Erythroblast (primary cell): ENCODE data around the gene HAUS5.

Source experiments
- GATA1 ChIP-seq: IDR thresholded peaks from 2 replicates; pipeline ENCODE4 v1.6.1; 2011; ENCODE audit warnings: low read depth, mild to moderate bottlenecking, control low read depth, low read length, moderate library complexity
- POLR2A ChIP-seq: IDR thresholded peaks from 2 replicates; pipeline ENCODE4 v1.6.1; 2011; ENCODE audit warnings: mild to moderate bottlenecking, low read length

DNA sequence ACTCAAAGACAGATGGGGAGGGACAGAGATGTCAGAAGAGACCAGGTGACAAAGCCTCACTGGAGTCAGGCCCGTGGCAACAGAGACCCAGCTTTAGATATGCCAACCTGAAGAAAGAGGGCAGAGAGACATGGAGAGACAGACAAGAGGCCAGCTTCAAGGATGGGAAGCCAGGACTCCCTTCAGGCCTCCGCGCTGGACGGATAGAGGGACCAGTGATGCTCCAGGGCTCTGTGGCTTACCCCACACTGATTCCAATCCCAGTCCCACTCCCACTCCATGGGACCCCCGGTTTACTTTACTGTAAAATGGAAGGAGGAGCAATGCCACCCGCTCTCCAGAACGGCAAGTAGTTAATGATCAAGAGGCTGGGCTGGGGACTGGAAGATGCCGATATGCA lies 27.3 kb downstream of the HAUS5 start:
- TF ChIP-seq POLR2A, result no peak
- no peak for TF ChIP-seq GATA1
